HG03066 (cell line): Measurements from ENCODE around the gene RORC.
"Not testable (repeated sequence)": the region's sequence is repeated elsewhere in the genome, so short reads cannot be mapped to it uniquely, and the experiment has no call there.

ENCODE experiments used
- ATAC-seq: cut with Tn5 transposase; IDR thresholded peaks from one replicate; pipeline ENCODE4 v1.9.1; 2021; ENCODE audit warnings: low read depth; ENCODE audit not compliant: unreplicated experiment

The RORC gene

DNA sequence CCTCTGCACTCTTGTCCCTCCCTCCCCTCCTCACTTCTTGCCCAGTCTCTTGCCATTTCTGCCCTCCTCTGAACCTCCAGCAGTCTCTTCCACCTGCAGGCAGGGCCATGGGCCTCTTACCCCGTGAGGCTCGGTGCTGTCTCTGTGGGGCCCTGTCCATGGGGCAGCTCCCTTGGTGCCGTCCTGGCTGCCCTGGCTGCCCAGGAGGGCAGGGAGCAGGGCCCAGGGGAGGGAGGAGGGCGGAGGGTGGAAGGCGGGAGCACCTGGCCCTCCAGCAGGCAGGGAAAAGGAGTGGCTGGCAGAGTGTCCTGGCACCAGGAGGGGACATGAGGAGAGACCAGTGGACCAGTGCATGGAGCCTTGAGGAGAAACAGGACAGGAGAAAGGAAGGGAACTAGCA, at the start of gene RORC:
Gene RORC, minus strand, starts transcription at position 198 of the 400 bp plus-strand sequence. Its CDS starts 38 bp downstream, at position 160.
- ATAC-seq, result no peak

DNA sequence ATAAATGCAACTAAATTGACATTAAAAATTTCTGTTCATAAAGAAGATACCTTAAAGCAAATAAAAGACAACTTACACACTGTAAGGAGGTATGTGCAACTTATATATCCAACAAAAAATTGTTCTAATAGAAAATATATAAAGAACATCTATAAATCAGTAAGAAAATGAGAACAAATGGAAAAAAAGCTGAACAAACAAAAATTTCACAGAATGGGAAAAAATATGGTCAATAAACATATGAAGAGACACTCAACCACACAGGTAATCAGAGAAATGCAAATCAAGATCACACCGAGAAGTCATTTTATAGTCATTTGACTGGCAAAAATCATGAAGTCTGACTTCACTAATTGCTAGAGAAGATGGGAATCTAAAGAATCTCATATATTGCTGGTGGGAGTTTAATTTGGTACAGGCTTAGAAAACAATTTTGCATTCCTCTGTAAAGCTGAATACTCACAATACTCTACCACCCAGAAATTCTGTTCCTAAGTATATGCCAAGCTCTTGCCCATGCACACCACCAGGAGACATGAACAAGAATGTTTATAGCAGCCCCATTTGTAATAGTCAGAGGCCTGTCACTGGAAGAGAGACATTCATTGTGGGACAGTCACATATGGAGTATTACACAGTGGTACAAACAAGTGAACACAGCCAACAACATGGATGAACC, 44.0 kb upstream of the RORC start:
- no peak for ATAC-seq

DNA sequence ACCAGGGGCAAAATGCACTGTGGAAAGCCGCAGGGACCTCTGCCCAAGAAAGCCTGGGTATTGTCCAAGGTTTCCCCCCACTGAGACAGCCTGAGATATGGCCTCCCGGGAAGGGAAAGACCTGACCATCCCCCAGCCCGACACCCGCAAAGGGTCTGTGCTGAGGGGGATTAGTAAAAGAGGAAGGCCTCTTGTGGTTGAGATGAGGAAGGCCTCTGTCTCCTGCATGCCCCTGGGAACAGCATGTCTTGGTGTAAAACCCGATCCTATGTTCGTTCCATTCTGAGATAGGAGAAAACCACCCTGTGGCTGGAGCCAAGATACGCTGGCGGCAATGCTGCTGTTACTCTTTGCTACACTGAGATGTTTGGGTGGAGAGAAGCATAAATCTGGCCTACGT, 41.2 kb upstream of the RORC start:
- not testable (repeated sequence) for ATAC-seq

DNA sequence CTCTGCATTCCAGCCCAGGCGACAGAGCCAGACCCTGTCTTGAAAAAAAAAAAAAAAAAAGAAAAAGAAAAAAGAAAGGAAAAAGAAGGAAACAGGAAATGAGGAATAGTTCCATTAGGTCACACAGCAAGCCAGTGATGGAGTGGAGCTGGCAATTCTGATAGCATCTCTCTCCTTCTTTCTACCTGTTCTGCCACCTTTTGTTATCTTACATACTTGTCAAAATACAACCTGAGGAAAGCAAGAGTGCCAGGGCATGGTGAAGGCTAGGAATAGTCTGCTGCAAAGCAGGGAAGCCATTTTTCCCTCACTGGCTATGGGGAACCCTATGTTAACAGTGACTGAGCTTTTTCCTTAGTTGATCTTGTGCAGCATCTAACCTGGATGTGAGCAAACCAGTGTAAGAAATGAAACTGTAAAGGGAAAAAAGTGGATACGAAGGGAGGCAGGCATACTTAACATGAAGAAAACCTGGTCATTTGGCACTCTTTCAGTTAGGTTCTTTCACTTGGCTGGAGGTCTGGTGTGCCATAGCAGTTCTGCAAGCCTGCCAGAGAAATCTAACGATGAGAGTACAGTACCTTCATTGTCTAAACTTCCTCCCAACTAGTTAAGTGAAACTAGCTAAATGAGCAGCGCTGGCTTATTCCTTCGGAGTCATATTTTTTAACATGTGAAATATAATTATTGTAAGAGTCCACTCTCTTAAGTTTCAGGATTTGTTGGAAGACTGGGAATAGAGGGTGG, 39.9 kb upstream of the RORC start:
- no peak for ATAC-seq

DNA sequence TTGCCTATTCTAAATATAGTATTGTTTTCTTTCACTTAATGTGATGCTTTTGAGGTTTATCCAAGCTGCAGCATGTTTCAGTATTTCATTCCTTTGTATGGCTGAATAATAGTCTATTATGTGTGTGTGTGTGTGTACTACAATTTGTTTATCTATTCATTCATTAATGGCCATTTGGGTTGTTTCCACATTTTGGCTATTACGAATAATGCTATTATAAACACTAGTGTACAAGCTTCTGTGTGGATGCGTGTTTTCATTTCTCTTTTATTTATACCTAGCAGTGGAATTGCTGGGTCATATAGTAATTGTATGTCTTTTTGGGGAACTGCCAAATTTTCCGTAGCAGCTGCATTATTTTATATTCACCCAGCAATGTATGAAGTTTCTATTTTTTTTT, 36.9 kb upstream of the RORC start:
- ATAC-seq, result no peak

DNA sequence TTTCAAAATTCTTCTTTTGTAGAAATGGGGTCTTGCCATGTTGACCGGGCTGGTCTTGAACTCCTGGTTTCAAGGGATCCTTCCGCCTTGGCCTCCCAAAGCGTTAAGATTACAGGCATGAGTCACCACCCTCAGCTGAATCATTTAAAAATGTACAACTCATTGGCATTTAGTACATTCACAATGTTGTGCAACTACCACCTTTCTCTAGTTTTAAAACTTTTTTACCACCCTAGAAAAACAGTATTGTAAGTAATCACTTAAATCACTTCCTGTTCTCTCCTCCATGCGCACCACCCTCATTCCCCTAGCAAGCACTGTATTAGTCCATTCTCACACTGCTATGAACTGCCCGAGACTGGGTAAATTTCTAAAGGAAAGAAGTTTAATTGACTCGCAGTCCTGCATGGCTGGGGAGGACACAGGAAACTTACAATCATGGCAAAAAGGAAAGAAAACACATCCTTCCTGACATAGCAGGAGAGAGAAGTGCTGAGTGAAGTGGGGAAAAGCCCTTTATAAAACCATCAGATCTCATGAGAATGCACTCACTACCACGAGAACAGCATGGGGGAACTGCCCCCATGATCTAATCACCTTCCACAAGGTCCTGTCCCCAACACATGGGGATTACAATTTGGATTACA, 36.3 kb upstream of the RORC start:
- ATAC-seq, result no peak

DNA sequence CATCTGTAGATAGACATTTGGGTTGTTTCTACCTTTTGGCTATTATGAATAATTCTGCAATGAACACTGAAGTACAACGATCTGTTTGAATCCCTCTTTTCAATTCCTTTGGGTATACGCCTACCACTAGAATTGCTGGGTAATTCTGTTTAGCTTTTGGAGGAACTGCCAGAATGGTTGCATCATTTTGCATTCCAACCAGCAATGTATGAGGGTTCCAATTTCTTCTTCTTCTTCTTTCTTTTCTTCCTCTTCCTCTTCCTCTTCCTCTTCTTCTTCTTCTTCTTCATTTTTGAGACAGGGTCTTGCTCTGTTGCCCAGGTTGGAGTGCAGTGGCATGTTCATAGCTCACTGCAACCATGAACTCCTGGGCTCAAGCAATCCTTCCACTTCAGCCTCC, 35.7 kb upstream of the RORC start:
- no peak for ATAC-seq

DNA sequence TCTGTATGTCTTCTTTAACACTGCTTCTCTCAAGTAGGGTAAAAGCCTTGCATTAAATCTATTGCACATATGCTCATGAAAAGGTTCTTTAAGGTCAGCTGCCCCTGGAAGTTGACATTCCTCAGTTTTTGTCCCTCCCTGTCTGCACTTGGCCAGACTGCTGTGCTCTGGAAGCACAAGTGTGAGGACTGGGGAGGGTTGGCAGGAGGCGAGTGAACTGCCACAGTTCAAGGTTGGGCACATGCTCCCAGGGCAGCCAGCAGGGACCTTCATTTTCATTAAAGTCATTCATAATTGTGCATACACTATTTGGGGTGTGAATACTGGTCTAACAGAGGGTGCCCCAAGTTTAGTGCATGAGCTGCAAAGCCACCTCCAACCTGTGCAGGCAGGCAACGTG, 32.8 kb upstream of the RORC start:
- no peak for ATAC-seq

DNA sequence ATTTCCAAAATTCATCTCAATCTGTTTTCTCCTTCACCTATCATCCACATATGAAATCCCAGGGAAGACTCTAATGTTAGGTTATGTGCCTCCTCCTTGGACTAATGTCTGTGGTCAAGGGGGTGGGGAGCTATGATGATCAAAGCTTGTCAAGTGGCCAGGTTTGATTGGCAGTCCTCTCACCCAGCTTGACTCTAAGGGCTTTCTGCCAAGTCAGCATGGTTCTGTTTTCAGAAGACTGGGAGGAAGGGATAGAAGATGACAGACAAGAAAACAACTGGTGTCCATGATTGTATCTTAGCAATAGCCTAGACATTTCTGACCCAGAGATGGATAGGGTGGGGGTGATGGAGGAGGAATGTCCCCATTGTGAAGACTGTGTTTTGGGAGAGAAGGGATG, 31.0 kb upstream of the RORC start:
- ATAC-seq, result no peak

DNA sequence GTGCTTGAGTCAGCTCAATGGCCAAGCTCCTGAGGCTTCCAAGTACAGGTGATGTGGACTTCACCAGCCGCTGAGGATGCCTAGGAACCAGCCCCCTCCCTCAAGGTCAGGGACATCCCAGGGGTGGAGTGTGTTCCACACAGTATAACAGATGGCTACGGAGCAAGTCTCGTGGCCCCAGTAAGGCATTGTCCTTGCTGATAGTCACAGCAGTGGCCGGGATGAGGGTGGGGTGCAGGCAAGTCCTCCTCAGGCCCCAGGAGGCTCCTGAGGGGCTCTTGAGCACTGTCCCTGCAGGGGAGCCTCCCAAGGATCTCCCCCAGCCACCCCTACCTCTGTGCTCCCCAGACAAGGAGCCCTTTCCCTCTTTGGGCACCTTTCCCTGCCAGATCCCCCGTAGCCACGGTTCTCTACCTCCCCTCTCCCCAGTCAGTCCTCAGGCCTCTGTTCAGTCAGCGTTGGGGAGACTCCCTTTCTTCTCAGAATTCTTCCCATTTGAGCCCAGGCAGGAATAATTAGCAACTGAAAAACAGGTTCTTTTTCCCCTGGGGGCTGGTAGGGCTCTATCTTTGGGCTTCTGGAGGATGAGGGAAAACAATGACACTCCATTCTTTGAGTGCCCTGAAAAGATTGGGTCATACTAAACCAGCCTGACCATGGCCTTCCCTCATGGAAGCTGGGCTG, 29.0 kb upstream of the RORC start:
- no peak for ATAC-seq

DNA sequence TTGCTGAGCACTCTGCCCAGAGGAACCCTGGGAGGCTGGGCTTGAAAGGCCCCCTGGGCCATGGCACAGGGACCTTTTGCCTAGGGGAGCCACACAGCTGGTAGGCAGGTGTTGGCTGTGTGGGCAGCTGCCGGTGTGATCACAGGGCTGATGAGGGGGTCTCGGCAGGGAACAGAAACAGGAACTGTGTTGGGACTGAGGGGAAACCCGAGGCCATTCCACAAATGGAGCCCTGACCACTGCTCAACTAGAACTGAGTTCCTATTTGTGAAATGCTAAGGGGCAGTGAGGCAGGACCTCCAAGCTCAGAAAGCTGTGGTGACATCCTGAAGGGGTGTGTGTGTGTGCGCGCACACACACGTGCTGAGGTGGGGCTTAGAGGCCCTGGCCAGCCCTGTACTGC, 28.3 kb upstream of the RORC start:
- ATAC-seq, result no peak

DNA sequence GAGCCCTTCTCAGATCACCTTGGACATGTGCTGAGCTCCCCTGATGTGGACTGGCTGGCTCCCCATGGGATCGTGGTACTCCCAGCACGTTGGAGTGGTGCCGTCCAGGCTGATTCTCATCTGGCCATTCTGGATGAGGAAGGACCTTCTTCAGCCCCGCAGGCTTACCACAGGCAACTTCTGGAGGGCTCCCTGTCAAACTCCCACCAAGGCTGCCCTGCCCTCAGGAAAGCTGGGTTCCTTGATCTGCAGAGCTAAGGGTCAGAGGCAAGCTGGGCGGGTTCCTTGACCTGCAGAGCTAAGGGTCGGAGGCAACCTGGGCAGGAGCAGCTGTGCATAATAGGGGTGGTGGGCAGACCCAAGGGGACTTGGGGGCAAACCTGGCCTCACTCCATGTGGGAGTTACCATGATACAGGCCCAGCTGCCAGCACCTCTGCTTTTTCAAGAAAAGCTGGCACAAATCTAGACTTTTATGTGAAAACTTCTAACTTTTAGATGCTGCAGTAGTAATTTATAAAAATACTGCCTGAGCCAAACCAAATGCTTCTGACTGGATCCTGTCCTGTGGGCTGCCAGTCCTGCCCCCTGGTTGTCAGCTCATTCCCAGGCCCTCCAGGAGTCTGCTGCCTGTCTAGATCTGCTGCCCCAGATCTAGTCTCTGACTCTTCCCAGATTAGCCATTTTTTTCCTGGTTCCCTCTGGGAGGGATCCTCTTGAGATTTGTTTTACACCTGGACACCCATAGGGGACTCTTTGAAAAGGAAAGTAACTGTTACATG, 27.5 kb upstream of the RORC start:
- no peak for ATAC-seq

DNA sequence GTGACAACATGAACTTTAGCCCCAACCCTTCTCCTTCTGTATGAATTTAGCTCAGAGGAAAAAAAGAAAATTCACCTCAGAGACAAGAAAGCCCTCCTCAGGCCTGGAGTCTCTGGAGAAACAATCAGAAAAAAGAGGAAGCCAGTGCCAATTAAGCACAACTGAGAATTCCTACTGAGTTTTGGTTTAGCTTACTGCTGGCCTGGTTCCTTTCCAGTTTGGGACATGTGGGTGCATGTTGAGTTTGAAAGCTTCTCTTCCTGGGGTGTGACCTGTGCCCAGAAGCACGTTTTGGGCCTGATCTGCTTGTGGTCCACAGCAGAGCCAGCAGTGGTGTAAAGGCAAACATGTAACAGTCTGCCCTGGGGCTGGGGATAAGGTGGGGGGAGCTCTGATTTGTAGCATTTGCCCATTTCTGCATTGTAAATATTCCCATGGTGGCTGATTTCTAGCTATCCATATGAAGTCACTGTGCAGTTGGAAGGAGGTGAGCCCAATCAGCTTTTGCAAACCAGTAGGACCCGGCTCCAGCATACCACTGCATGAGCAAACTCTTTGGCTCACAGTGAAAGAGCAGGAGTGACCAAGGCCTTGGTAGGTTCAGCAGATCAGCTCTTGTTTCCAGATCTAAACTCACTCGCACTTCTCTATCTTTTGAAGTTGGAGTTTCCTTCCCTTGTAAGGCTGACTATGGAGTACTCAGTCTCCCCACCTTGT, 26.6 kb upstream of the RORC start:
- no peak for ATAC-seq

DNA sequence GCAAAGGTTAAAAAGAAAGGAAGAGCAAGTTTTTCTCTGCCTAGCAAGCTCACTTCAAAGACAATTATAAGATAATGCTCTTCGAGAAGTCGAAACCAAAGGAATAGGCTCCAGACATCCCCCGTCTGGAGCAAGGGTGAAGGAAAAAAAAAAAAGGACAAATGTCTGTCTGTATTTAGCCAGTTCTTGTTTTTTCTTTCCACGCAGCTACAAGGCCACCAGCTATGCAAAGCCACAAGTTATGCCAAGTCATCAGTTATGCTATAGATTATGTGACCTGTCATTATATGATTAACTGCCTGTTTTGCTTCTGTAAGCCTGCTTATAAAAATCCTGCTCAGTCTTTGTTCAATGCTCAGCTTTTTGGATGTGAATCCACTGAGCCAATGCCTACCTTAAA, 24.3 kb upstream of the RORC start:
- ATAC-seq, result no peak

DNA sequence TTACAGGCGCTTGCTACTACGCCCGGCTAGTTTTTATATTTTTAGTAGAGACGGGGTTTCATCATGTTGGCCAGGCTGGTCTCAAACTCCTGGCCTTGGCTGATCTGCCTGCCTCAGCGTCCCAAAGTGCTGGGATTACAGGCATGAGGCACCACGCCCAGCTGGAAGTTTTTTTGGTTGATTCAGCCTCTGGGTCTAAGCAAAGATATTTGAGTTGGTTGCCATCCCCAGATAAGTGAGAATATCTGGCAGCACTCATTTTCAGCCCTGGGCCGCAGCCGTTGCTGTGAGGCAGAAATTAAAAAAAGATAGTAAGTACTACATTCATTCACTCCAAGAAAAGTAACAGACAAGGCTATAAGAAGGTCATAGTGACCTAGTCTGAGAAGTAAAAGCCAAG, 23.9 kb upstream of the RORC start:
- ATAC-seq, result not testable (repeated sequence)

DNA sequence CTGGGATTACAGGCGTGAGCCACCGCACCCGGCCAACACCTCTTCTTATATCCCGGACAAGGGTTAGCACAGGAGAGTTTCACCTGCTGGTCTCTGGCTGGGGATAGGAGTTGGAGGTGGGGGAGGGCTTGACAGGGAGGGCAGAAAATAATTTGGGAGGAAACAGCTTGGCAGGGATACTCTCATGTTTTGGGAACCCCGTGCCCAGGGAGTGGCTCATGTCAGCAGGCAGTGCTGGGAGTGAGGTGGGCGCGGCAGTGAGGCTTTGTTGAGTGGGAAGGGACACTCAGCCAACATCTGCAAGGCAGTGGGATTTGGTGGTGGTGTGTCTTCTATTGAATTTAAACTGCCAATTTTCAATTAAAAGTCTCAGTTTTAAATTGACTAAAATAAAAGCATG, 23.1 kb upstream of the RORC start:
- no peak for ATAC-seq

DNA sequence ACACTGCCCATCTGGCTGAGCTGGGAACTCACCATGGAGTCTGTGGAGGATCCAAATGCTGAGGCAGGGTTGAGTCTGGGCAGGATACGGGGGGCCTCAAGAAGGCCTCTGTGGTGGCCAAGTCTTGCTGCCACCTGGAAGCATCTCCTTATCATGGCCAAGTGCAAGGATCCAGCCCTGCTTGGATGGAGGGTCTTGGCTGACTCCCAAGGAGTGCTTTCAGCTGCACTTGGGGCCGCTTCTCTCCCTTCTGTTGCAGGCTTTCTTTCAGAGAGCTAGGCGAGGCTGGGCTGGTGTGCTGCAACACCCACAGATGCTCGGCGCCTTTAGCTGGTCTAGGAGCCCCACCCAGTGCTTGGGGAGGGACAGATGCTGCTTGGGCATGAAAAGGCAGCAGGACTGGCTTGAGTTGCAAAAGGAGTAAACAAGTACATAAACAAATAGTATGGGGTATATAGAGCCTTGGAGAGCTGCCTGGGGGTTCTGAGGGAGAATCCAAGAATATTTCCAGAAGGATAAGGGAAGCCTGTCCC, 21.9 kb upstream of the RORC start, which contains the start of gene THEM5:
Gene THEM5, minus strand, starts transcription at position 302 of the 533 bp plus-strand sequence. Its CDS starts 147 bp downstream, at position 155.
- no peak for ATAC-seq

DNA sequence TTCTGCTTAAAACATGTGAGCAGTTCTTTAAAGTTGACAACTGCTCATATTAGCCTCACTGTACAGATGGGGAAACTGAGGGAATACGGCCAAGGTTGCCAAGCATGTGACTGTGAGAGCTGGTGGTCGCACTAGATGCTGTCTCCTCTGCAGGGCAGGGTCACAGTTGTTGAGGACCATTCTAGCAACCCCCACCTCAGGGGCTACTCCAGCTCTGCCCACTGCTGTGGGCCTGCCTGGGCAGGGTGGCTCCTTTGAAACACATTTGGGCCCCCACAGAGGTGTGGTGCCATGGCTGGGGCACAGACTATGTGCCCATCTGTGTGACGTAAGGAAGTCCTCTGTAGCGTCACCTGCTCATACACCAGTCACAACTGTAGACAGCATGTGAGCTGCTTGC, 21.1 kb upstream of the RORC start:
- ATAC-seq, result no peak

DNA sequence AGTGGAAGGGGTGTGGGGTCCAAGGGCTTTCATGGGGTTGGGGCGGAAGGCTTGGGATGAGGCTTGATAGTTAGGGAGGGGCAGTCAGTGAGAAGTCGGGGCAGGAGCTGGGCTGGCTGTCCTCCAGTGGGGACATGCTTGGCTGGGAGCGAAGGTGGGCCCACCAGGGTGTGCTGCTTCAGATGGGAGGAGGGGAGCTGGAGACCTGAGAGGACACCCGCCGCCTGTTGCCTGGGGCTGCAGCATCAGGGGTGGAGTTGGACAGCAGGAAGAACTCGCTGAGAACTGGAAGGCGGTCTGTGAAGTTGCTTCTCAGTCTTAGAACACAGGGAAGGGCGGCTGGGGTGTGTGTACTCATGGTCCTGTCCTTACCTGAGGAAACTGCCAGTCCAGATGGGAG, 20.3 kb upstream of the RORC start:
- ATAC-seq, result no peak
